Measurements from ENCODE around the gene NBEA. TPM values are rescaled to one million over a fixed set of nuclear protein-coding genes. Genes with fewer than 3 reads are reported as not detected.

NBEA gene
- total RNA-seq, 4 donors from 2014 or later: 4.4 to 6.2 (median 5.5) TPM

- no peak for TF ChIP-seq CTCF (IDR thresholded peaks at IDR 0.05; ENCODE audit: low read depth)
These were observed 656.8 kb downstream of the NBEA start for GRCh38 chr13:35598790-35599369.

GRCh38 chr13:35599384-35599783, 657.3 kb downstream of the NBEA start:
- no peak for TF ChIP-seq CTCF (IDR thresholded peaks at IDR 0.05; ENCODE audit: low read depth)

GRCh38 chr13:35600137-35600536, 658.1 kb downstream of the NBEA start:
- no peak for TF ChIP-seq CTCF (IDR thresholded peaks at IDR 0.05; ENCODE audit: low read depth)

GRCh38 chr13:35603593-35604285, 661.7 kb downstream of the NBEA start:
- TF ChIP-seq CTCF (IDR thresholded peaks at IDR 0.05; ENCODE audit: low read depth): no peak

GRCh38 chr13:35614666-35615065, 672.6 kb downstream of the NBEA start:
- TF ChIP-seq CTCF (IDR thresholded peaks at IDR 0.05; ENCODE audit: low read depth): no peak

GRCh38 chr13:35617420-35617819, 675.4 kb downstream of the NBEA start:
- TF ChIP-seq CTCF (IDR thresholded peaks at IDR 0.05; ENCODE audit: low read depth): no peak

GRCh38 chr13:35618565-35619083, 676.6 kb downstream of the NBEA start:
- TF ChIP-seq CTCF (IDR thresholded peaks at IDR 0.05; ENCODE audit: low read depth): no peak
